HTERT RPE-1 (cell line): Measurements from ENCODE around the gene KLRK1.
"Not testable (repeated sequence)": the region's sequence is repeated elsewhere in the genome, so short reads cannot be mapped to it uniquely, and the experiment has no call there.

Experiments used
- in situ Hi-C: fragments of 300-500 bp; cut with MboI; formaldehyde crosslinking; loops from 4 replicates; pipeline ENCODE4 v1.14.3; 2020; ENCODE audit warnings: low sequenced_read_pairs

Gene KLRK1

GRCh38 chr12:10362828-10363657, 26.8 kb downstream of the KLRK1 start:
- in situ Hi-C loops: no loop called here

DNA sequence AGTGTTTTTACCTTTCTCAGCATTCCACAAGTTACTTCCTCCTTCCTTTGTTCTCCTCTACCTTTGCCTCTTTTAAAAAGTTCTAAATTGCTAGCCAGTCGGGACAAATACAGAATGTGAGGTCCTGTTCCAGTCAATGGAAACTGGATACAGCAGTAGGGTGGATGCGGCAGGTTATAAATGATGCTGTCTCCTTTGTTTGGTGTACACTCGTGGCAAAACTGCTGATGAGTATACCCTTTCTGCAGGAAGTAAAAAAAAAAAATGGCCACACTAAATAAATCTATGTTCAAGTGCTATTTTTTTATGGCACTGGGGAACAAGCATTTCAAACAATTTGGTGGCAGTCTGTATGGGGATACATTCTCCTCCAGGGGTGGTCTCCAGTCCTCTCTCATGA, 27.5 kb downstream of the KLRK1 start:
- in situ Hi-C loops: no loop called here

DNA sequence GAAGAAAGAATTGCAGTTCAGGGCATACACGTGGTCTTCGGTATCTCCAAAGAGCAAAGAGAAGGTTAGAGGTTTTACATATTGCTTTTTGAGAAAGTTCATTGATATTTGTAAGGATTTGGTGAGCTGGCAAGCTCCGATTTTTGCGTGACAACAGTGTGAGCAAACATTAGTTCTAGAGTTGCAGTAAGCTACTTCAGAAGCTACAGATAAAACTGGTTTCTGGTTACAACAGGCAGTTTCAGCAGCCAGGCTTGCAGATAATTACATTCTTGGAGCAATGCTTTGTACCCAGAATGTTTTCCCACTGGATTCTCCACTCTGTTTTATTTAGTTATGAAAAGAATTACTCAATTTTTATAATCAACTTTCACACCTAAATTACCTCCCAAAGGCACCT, 28.2 kb downstream of the KLRK1 start:
- in situ Hi-C loops: no loop called here

- in situ Hi-C loops: no loop called here
Measured at GRCh38 chr12:10361084-10361483, 28.8 kb downstream of the KLRK1 start.

DNA sequence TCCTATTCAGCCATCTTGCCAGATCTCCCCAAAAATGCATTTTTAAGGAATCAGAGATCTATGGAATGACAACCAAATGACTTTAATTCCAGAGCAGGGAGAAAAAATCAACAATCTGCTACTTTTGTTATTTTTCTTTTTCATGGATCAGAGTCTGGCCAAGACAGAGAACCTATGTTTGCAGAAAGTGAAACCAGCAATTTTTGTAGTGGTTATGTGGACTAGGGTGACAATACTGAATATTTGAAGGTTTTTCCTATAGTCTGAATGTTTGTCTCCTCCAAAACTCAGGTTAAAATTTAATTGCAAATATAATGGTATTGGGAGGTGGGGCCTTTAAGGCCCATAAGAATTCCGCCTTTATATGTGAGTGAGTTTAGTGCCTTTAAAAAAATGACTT, 30.9 kb downstream of the KLRK1 start:
- in situ Hi-C loops: no loop called here

- in situ Hi-C loops: no loop called here
Measured at GRCh38 chr12:10358131-10358530, 31.7 kb downstream of the KLRK1 start.

DNA sequence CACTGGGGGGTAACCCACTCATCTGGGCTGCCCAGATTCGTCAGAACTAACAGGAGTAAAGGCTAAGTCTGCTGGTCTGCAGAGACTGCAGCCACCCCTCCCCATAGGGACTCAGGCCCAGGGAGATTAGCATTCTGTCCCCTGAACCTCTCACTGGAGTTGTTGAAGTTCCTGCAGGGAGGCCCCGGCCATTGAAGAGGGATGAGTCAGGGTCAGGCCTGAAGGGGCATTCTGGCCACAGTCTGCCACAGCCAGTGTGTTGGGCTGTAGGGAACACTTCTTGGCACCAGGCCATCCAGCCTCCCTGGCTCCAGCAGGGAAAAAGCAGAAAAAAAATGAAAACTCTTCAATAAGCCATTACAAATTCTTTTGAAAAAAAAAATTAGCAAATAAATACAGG, 35.3 kb downstream of the KLRK1 start:
- in situ Hi-C loops: no loop called here

DNA sequence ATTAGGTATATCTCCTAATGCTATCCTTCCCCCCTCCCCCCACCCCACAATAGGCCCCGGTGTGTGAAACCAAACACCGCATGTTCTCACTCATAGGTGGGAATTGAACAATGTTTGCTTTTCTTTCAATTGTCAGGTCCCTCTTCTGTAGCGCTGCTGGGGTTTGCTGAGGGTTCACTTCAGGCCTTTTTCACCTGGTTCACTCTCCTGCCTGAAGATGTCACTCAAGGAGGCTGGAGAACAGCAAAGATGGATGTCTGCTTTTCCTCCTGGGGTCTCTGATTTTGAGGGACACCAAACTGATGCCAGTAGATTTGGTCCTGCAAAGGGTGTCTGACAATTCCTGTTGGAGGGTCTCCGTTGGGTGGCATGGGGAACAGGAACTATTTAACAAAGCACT, 35.8 kb downstream of the KLRK1 start:
- in situ Hi-C loops: no loop called here

- in situ Hi-C loops: not testable (repeated sequence)
Measured at GRCh38 chr12:10351457-10351856, 38.4 kb downstream of the KLRK1 start.

DNA sequence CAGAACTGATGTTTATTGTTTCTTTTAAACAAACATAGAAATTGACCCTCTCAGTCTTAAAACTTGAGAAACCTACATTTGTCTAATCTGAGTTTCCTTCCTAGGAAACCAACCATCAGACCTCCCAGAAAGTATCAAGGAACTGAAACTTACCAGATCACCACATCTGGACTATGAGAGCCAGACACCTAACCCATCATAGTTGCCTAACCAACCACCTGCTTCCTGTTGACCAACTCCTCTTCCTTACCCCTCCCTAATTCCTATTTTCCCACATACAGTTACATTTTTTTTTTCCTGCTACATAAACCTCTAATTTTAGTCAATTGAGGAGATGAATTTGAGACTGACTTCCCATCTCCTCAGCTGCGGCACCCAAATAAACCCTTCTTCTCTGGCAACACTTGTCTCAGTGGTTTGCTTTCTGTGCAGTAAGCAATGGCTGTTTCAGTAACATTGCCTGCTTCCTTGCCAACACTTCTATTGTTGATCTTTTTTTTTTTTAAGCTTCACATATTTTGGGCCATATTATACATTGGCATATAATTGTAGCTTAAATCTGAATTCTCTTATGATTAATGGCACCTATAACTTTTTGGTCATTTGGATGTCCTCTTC, 47.8 kb downstream of the KLRK1 start:
- in situ Hi-C loops: no loop called here

GRCh38 chr12:10340946-10341345, 48.9 kb downstream of the KLRK1 start:
- in situ Hi-C loops: not testable (repeated sequence)

GRCh38 chr12:10339053-10339840, 50.6 kb downstream of the KLRK1 start:
- in situ Hi-C loops: no loop called here

DNA sequence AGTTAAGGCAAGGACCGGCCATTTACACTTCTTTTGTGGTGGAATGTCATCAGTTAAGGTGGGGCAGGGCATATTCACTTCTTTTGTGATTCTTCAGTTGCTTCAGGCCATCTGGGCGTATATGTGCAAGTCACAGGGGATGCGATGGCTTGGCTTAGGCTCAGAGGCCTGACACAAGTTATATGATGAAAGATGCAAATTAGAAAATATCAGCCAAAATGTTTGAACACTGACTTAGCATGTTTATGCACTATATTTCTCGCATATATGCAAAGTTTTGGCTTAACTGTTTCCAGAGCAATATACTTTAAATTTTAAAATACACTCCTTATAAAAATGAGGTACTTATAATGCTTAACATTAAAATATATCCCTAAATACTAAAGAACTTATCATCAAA, 51.4 kb downstream of the KLRK1 start:
- in situ Hi-C loops: not testable (repeated sequence)

- in situ Hi-C loops: not testable (repeated sequence)
Measured at GRCh38 chr12:10336196-10336595, 53.6 kb downstream of the KLRK1 start.

DNA sequence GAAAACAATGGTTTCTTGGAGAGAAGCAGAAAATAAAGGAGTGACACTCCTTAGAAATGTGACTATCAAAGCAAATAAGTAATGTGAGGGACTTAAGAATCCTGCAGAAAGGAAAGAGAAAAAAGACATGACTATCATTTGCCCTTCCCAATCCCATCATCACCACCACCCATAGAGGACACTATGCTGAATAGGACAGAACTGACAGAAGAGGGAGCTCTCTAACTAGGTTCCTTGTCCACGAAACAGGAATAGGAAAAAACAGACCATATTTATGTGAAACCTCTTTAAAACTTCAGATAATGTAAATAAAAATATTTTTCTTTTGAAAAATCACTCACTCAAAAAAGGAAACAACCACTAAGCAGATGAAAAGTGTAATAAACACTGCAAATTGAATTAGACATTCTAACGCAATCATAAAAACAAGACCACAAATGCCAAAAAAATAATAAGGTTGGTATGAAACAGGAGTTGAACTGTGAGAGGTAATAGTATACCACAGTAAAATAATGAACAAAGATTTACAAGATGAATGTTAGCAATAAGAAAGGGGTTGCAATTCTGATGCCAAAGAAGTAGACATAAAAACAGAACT, 58.1 kb downstream of the KLRK1 start:
- in situ Hi-C loops: no loop called here

DNA sequence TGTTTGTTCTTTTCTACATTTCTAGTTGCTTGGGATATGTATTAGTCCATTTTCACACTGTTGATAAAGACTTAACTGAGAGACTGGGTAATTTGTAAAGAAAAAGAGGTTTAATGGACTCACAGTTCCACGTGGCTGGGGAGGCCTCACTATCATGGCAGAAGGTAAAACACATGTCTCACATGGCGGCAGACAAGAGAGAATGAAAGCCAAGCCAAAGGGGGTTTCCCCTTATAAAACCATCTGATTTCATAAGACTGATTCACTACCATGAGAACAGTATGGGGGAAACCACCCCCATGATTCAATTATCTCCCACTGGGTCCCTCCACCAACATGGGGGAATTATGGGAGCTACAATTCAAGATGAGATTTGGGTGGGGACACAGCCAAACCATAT, 61.1 kb downstream of the KLRK1 start:
- in situ Hi-C loops: not testable (repeated sequence)
